DMS 273 (cell line): ENCODE measurements around the gene SATB1.
"Not testable (repeated sequence)": the region's sequence is repeated elsewhere in the genome, so short reads cannot be mapped to it uniquely, and the experiment has no call there.

ENCODE experiments used
- DNase-seq: peaks from one replicate; lab custom pipeline; 2025; ENCODE audit not compliant: unreplicated experiment; lab: John Stamatoyannopoulos, UW

Gene SATB1

DNA sequence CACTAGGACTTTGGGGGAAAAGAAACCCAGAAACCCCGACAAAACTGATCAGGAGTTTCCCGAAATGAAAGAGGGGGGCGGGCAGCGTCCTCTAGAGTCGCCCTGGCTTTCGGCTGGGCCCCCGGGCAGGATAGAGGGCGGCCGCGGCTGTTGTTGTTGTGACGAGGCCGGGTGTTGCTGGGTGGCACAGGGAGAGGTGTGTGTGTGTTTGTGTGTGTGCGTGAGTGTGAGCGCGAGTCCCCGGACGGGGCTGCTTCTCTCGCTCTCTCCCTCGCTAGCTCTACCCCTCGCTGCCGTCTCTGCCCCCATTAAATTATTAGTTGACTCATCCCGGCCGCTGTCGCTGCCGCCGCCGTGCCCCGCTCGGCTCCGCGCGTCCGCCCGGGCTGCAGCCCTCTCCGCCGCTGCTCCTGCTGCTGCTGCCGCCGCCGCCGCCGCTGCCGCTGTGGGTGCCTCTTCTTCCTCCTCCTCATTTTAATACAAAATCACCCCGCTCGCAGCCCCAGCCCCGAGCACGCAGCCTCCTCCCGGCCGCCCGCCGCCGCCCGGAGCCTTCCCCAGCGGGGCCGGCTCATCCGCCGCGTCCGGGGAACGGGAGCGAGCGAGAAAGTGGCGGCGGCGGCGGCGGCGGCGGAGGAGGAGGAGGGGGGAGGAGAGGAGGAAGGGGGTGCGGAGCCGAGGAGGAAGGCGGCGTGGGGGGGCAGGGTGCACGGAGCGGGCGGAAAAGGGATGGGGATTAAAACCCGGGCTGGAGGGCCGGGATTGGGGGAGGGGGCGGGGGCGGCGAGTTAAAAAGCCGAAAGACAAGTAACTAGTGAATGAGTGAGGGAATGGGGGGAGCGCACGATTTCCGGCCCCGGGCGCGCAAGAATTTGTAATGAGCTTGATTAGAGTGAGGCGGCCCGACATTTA is at the start of gene SATB1:
TSS of gene SATB1 (minus strand) at position 611 of the 912 bp plus-strand sequence. CDS start 4,372 bp downstream, outside the sequence.
- peak; percentile 77 for DNase-seq

DNA sequence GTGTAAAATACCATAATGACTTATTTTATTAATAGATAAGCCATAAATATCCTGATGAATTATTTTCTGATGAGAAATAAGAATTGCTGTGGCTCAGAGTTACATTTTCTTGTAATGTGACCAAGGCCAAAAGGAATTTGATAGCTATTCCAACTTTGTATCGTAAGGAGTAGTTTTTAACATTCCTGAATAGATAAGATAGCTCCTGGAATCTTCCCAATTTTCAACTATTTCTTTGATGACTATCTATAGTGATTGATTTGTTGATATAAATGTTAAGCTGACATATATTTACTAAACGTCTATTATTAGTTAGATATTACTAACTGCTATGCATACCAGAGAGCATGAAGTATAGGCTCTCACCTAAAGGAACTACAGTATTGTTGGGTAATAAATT is 49.1 kb upstream of the SATB1 start:
- no peak for DNase-seq

DNA sequence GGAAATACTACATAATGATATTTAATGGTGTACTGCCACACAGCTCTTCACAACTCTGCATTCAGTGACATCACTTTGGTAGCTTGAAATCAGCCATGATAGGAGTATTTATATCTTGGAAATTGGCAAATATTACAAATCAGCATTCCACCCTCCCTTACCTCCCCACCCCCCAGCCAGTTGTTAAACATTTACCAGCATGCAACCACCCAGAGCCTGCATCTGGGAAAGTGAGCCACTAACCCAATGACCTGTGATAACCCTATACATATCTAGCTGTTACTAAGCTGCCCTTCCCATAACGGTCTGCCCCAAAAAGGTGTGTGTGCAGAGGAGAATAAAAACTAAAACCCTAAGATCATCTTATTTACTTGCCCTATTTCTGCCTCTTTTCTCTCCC is 44.6 kb upstream of the SATB1 start:
- DNase-seq, result no peak

DNA sequence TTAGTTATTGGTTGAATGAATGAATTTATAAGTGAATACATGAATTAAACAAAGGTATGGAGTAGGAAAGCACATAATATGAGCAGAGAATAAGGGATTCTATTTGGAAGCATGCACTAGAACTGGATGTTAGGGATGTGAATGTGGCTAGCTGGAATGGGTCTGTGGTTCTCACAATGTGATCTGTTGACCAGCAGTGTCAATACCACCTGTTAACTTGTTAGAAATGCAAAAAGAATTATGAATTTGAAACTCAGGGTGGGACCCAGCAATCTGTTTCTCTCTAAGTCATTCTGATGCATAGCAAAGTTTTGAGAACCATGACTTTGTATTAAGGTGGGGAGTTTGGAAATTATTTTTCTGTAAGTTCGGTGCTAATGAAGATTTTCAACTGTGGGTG is 41.0 kb upstream of the SATB1 start:
- no peak for DNase-seq

GRCh38 chr3:18454766-18455165 is 29.6 kb upstream of the SATB1 start:
- no peak for DNase-seq

GRCh38 chr3:18449618-18450017 is 24.5 kb upstream of the SATB1 start:
- DNase-seq, result not testable (repeated sequence)

GRCh38 chr3:18447720-18448119 is 22.6 kb upstream of the SATB1 start:
- no peak for DNase-seq

DNA sequence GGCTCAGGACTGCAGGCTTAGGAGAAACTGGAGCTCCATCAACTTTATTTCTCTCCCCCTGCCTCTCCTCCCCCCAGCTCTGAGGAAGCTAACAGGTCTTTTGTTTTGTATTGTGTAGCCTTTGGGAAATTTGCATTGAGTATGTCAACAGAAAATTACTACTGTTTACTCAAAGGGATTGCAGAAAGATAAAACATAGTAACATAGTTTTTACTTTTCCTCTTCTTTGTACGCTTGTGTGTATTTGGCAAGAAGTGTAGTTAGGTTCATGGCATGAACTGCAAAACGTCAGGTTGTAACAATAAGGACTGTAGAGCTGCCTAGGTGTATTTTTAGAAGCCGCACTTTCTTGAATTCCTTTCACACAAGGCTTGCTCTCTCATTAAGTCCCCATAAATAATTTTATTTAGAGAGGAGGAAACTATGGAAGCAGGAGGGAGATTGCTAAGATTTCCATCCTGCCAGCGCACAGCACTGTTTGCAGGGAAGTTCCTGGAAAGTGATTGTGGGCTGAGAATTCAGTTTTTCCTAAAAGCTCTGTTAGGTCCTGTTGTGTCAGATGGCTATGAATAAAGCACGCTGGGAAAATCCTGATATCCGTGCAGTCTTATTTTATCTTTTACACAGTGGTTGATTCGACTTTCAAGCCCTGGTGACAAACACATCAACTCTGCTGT is 21.1 kb upstream of the SATB1 start:
- no peak for DNase-seq

DNA sequence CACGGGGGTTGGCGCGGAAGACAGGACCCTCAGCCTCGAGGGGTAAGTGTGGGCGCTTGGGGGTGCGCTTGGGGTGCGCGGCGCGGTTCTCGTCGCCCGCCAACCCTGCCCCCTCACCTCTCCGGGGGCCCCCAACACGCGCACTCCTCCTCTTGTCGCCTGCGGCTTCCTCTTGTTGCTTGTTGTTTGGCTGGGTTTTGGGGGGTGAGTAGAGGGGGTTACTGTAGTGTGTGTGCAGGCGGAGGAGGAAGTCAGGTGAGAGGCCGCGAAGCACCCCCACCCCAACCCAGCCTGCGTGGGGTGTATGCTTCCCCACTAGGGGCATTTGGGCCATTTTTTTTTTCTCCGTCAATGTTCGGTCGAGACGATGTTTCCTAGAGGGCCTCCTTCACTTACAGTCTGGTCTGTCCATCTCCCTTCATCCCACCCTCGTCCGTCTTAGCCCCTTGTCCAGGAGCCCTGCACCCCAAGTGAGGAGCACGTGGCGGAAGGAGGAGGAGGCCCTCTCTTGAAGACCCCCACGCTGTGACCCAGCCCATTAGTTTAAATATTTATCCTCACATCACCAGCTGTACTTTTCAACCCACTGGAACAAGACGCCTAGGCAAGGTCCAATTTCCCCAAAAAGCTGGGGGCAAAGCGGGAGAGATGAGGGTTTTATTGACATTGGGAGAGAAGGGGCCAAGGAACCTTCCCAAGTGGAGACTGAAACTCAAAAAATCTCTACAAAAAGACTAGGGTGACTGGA is 20.4 kb upstream of the SATB1 start:
- DNase-seq, result peak; percentile 33

DNA sequence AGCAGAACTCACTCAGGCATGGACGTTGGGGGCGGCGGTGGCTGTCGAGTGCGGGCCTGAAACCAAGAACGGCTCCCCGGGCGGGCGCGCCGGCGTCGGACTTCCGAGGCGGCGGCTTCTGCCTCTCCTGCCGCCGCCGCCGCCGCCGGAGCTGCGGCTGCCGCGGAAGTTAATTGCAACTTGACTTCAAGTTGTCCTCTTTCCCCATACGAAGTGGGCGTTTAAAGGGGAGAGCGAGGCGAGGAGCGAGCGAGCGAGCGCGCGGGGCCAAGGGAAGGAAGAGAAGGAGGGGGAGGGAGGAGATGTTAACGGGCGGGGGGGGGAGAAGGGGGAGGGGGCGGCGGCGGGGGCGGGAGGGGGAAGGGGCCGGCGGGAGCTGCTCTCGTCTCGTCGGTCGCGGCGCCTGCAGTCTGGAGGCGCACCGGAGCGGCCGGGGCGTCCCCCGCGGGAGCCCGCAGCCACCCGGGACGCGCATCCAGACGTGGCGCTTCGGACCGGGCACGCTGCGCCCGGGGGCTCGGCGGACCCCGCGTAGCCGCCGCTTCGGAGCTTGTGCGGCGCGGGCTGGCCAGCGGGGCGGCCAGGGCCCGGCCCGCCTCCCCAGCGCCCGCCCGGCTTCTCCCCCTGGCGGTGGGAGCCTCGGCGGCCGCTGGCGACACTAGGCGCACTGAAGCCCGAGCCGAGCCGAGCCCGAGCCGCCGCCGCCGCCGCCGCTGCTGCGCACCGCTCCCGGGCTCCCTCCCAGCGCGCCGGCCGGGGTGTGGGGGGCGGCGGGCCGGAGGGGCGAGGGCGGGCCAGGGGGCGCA is 19.7 kb upstream of the SATB1 start:
- DNase-seq, result peak; percentile 78

GRCh38 chr3:18443665-18444594 is 18.8 kb upstream of the SATB1 start:
- peak; percentile 45 for DNase-seq

DNA sequence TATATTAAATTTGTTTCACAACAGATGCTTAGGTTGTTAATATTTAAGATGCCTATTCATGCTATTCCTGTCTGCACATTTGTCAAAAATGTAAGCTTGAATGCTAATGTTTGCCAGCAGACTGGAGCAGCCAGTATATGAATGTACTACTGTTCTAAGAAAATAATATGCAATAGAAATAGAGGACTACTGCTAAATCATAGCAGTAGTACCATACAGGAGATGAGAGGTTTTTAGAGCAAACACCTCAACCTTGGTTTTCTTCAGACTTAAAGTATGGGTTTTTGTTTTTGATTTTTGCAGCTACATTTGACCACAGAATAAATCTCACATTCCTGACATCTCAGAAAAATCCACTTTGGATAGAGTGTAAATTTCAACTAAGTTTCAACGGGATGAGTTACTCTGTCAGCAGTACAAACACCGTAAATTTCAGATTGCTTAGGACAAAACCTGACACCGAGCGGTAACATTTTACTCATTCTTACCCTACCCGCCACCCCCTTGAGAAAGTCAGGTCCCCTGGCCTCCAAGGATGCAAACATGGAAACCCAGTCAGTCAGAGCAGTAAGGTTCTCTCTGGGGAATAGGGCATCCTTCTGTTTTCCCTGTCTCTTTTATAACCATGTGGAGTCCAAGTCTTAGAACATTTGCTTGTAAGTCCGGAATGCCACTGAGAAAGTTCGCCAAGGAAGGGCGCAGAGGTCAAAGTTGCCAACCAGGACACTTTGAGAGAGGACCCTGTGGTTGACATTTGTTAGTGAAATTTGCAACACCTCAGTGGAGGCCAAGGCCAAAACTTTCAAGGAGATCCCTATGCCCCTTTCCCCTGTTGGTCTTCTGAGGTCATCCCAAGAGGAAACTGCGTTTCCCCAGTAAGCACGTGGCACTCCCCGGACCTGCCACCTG is 17.9 kb upstream of the SATB1 start:
- no peak for DNase-seq

- DNase-seq, result no peak
Observed at GRCh38 chr3:18441551-18441950, 16.4 kb upstream of the SATB1 start.

GRCh38 chr3:18440066-18440722 is 15.1 kb upstream of the SATB1 start:
- DNase-seq, result no peak

- no peak for DNase-seq
Observed at GRCh38 chr3:18439281-18439680, 14.1 kb upstream of the SATB1 start.

DNA sequence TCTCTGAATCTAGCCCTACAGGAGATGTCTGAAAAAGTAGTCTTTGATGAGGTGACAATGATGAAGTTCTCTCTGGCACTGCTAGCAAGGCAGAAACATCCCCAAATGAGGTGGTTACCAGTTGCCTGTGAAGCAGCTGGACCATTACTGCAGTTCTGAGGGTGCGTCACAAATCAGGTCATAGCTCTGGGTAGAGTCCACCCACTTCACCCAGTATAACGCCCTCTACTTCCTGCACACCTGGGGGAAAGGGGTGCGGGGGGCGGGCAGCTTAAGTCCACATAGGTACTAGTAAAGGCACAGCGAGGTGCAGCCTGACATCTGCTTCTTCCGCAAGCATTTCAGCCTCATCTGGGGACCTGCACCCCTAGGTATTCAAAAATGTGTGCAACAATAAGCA is 13.4 kb upstream of the SATB1 start:
- DNase-seq, result no peak

- no peak for DNase-seq
Observed at GRCh38 chr3:18436213-18436612, 11.1 kb upstream of the SATB1 start.

- DNase-seq, result peak; percentile 3
Observed at GRCh38 chr3:18434711-18435110, 9.6 kb upstream of the SATB1 start.
